Upper lobe of left lung (tissue), 6 donors: ENCODE results near the gene ADAMTS12. TPM values are rescaled to one million over a fixed set of nuclear protein-coding genes. Genes with fewer than 3 reads are reported as not detected.

Experiments
- ATAC-seq, 2 donors: fragments of 200-7000 bp; cut with Tn5 transposase; one replicate each; pipeline ENCODE4 v1.9.1; 2022; ENCODE audit warnings: mild to moderate bottlenecking in 2 of 2, moderate library complexity in 2 of 2; ENCODE audit not compliant: low FRiP score in 2 of 2
- DNase-seq, 2 donors: peaks; one replicate each; pipeline ENCODE4 v3.0.0-alpha.2; 2019 to 2020
- H3K27ac ChIP-seq, 4 donors: fragments of 200-600 bp; sonication (generic); one replicate each; pipeline ENCODE4 v1.5.1; 2016 to 2019
- H3K27me3 ChIP-seq, 4 donors: fragments of 200-600 bp; sonication (generic); one replicate each; pipeline ENCODE4 v1.5.1; 2017 to 2019
- H3K36me3 ChIP-seq, 4 donors: fragments of 200-600 bp; sonication (generic); one replicate each; pipeline ENCODE4 v1.5.1; 2016 to 2019
- H3K4me1 ChIP-seq, 4 donors: fragments of 200-600 bp; sonication (generic); one replicate each; pipeline ENCODE4 v1.5.1; 2018 to 2019
- H3K4me3 ChIP-seq, 4 donors: fragments of 200-600 bp; sonication (generic); one replicate each; pipeline ENCODE4 v1.5.1; 2017 to 2019; ENCODE audit warnings: mild to moderate bottlenecking in 2 of 4, moderate library complexity in 1 of 4
- H3K9me3 ChIP-seq, 4 donors: fragments of 200-600 bp; sonication (generic); one replicate each; pipeline ENCODE4 v1.5.1; 2018 to 2019
- EP300 ChIP-seq, 4 donors: sonication (generic); formaldehyde crosslinking; IDR thresholded peaks; one replicate each; pipeline ENCODE4 v1.5.1; 2017; ENCODE audit warnings: antibody characterized with exemption in 4 of 4, control low read depth in 2 of 4
- POLR2A ChIP-seq, 4 donors: fragments of 450-650 bp; IDR thresholded peaks; one replicate each; pipeline ENCODE4 v1.5.1; 2016 to 2017; ENCODE audit warnings: antibody characterized with exemption in 4 of 4, mild to moderate bottlenecking in 2 of 4
- POLR2AphosphoS5 ChIP-seq, 2 donors: sonication (generic); formaldehyde crosslinking; IDR thresholded peaks; one replicate each; pipeline ENCODE4 v1.5.1; 2017; ENCODE audit warnings: antibody characterized with exemption in 2 of 2
- WGBS, 2 donors: methylation state at CpG; one replicate each; pipeline ENCODE4 v1.1.5; 2017 to 2018; 5-methylcytosine and 5-hydroxymethylcytosine counted together
- total RNA-seq, 6 donors: library from RNA; depleted of rRNA in 4 of 6; stranded (reverse); fragments of >200 nt in 4 of 6; gene quantifications; one replicate each; pipeline versions ENCODE4 v1.1.0 to v1.2.1, GENCODE V29; 2016 to 2021
- TF ChIP-seq, protein P1 (sequence below), 6 experiments: fragments of 450-650 bp in 4 of 6; fragments of 200-600 bp in 2 of 6; sonication (generic) in 2 of 6; IDR thresholded peaks; one replicate each; pipeline ENCODE4 v1.5.1; 2016 to 2019; ENCODE audit warnings: antibody characterized with exemption in 6 of 6
- donor health status: DM: no; HTN: no; CAD: no; lungs with moderate emphysema.
- donor health status: DM: no; HTN: yes; CAD: no; lungs with severe emphysema.

The ADAMTS12 gene
- total RNA-seq, 6 donors from 2014 or later: 2.3 to 16.8 (median 7.4) TPM

DNA sequence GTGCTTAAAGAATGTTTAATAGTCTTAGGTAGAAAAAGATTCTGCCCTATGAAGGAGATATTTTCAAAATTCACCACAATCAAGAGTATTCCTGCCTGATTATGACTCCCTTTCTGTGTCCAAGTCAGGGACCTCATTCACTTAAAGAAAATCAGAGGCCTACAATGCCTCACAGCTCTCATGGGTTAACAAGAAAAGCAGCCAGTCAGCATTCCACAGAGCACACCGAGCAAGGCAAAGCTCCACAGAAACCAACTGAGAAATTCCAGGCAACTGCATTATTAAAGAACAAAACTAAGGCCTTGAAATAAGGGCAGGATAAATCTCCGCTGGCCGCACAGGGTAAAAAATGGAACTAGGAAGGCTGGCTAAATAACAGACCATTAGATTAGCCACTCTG, 289.9 kb downstream of the ADAMTS12 start:
- ATAC-seq (no peak), DNase-seq (no peak)
- Histone ChIP-seq H3K36me3 (no peaks in the 10 kb centered on the region), H3K9me3 (no peaks in the 10 kb centered on the region), H3K4me1 (no peaks in the 10 kb centered on the region), H3K27me3 (no peaks in the 10 kb centered on the region), H3K4me3 (no peak overlapping the region), H3K27ac (no peak overlapping the region)
- TF ChIP-seq POLR2A (IDR thresholded peaks at IDR 0.05) (no peak), EP300 (IDR thresholded peaks at IDR 0.05) (no peak), POLR2AphosphoS5 (IDR thresholded peaks at IDR 0.05) (no peak)
- TF ChIP-seq, protein P1, sequence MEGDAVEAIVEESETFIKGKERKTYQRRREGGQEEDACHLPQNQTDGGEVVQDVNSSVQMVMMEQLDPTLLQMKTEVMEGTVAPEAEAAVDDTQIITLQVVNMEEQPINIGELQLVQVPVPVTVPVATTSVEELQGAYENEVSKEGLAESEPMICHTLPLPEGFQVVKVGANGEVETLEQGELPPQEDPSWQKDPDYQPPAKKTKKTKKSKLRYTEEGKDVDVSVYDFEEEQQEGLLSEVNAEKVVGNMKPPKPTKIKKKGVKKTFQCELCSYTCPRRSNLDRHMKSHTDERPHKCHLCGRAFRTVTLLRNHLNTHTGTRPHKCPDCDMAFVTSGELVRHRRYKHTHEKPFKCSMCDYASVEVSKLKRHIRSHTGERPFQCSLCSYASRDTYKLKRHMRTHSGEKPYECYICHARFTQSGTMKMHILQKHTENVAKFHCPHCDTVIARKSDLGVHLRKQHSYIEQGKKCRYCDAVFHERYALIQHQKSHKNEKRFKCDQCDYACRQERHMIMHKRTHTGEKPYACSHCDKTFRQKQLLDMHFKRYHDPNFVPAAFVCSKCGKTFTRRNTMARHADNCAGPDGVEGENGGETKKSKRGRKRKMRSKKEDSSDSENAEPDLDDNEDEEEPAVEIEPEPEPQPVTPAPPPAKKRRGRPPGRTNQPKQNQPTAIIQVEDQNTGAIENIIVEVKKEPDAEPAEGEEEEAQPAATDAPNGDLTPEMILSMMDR (IDR thresholded peaks at IDR 0.05): no peak
- 61 to 67% methylated on average over 3 of the region's 3 CpGs for WGBS, 2 donors

DNA sequence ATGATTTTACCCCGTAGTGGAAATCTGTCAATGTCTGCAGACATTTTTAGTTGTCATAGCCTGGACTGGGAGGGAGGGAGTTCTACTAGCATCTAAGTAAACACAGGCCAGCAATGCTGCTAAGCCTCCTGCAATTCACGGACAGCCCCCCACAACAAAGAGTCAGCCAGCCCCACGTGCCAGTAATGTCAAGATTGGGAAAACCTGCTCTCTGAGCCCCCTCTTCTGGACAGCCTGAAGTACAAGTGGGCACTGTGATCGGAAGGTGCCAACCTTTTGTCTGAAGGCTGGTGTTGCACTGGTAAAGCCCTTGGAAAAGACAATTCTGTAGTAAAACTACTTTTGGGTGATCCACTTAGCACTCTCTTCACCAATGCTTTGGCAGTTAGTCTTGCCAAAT, 296.5 kb downstream of the ADAMTS12 start:
- Histone ChIP-seq H3K36me3 (no peaks in the 10 kb centered on the region), H3K27me3 (no peaks in the 10 kb centered on the region), H3K9me3 (no peaks in the 10 kb centered on the region), H3K4me1 (no peaks in the 10 kb centered on the region), H3K4me3 (no peak overlapping the region), H3K27ac (no peak overlapping the region)
- no peak for ATAC-seq
- no peak for DNase-seq
- no peak for TF ChIP-seq POLR2AphosphoS5 (IDR thresholded peaks at IDR 0.05)
- TF ChIP-seq, protein P1 (IDR thresholded peaks at IDR 0.05): no peak
- no peak for TF ChIP-seq EP300 (IDR thresholded peaks at IDR 0.05)
- TF ChIP-seq POLR2A (IDR thresholded peaks at IDR 0.05): no peak
- WGBS, 2 donors: 62 to 78% methylated on average over 4 of the region's 4 CpGs

DNA sequence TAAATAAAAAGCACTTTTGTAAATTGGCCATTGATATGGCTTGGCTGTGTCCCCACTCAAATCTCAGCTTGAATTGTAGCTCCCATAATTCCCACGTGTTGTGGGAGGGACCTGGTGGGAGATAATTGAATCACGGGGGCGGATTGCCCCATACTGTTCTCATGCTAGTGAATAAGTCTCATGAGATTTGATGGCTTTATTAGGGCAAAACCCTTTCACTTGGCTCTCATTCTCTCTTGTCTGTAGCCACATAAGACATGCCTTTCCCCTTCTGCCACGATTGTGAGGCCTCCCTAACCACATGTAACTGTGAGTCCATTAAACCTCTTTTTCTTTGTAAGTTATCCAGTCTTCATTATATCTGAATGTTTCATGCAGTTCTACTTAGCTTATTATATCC, 297.8 kb downstream of the ADAMTS12 start:
- TF ChIP-seq, protein P1 (IDR thresholded peaks at IDR 0.05): no peak
- TF ChIP-seq POLR2A (IDR thresholded peaks at IDR 0.05) (no peak), POLR2AphosphoS5 (IDR thresholded peaks at IDR 0.05) (no peak), EP300 (IDR thresholded peaks at IDR 0.05) (no peak)
- WGBS, 2 donors: 82 to 83% methylated on average over 4 of the region's 4 CpGs
- ATAC-seq: no peak

DNA sequence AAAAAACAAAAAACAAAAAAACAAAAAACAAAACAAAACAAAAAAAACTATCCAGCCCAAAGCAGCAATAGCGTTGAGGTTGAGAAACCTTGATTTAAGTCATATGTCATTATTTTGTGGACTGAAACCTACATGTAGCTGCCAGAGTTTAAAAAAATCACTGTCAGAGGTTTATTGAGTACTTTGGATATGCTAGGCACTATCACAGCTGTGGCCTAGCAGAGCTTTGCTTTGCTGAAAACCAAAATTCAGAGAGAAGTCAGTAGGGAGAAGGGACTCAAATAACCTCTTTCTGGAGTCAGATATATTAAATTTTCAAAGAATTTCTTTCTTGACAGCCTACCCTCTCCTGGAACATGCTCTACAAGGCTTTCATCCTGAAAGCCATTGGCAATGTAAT, 299.5 kb downstream of the ADAMTS12 start:
- no peaks in the 10 kb centered on the region for H3K36me3 ChIP-seq
- ATAC-seq: no peak
- H3K27me3 ChIP-seq: no peaks in the 10 kb centered on the region
- H3K27ac ChIP-seq: no peak overlapping the region
- TF ChIP-seq POLR2AphosphoS5 (IDR thresholded peaks at IDR 0.05) (no peak), POLR2A (IDR thresholded peaks at IDR 0.05) (no peak), EP300 (IDR thresholded peaks at IDR 0.05) (no peak)
- TF ChIP-seq, protein P1 (IDR thresholded peaks at IDR 0.05): no peak
- H3K4me1 ChIP-seq: no peaks in the 10 kb centered on the region
- DNase-seq: no peak
- no peak overlapping the region for H3K4me3 ChIP-seq
- no peaks in the 10 kb centered on the region for H3K9me3 ChIP-seq
- 78 to 79% methylated on average over 1 of the region's 1 CpG for WGBS, 2 donors

More for the DNA sequence above, 297.8 kb downstream of the ADAMTS12 start:
- Histone ChIP-seq H3K27ac (no peak overlapping the region), H3K9me3 (no peaks in the 10 kb centered on the region), H3K27me3 (no peaks in the 10 kb centered on the region), H3K4me1 (no peaks in the 10 kb centered on the region), H3K36me3 (no peaks in the 10 kb centered on the region), H3K4me3 (no peak overlapping the region)
- no peak for DNase-seq

DNA sequence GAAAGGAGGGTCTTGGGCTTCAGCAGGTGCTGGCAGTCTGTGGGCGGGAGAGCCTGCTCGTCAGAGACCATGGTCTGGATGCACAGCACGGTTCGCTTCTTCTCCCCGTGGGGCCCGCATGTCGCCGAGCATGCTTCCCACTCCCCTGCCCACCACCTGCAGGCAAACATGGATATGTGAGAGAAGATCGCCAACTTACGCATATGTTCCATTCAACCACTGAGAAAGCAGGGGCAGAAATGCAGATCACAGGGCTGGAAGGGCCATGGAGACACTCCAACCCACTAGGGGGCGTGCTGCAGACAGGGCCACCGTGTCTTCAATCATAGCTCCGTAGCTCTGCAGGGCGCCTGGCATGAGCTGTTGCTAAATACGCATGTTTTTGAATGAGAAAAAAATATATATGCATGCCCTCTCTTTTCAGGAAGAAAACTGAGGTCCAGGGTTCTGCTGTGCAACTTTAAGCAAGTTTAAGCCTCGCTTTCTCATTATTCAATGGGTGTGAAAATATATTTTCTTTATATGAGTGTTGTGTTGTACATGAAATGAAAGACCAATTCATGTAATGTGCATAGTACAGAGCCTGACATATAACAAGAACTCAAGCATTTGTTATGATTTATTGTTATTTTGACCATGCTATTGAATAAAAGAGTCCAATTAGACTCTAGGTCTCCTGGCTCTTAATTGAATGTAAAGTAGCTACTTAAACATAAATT, 303.0 kb downstream of the ADAMTS12 start:
- H3K27ac ChIP-seq: no peak overlapping the region
- no peak for ATAC-seq
- peak in 1 of 2 donors; percentile 49 for DNase-seq
- no peaks in the 10 kb centered on the region for H3K27me3 ChIP-seq
- H3K36me3 ChIP-seq: no peaks in the 10 kb centered on the region
- H3K9me3 ChIP-seq: no peaks in the 10 kb centered on the region
- no peak overlapping the region for H3K4me3 ChIP-seq
- TF ChIP-seq, protein P1 (IDR thresholded peaks at IDR 0.05): peak in 1 of 6 experiments; percentile 20
- no peak for TF ChIP-seq POLR2AphosphoS5 (IDR thresholded peaks at IDR 0.05)
- WGBS, 2 donors: 77 to 78% methylated on average over 16 of the region's 16 CpGs
- no peaks in the 10 kb centered on the region for H3K4me1 ChIP-seq
